ENCODE data around the gene PRR18.

DNA sequence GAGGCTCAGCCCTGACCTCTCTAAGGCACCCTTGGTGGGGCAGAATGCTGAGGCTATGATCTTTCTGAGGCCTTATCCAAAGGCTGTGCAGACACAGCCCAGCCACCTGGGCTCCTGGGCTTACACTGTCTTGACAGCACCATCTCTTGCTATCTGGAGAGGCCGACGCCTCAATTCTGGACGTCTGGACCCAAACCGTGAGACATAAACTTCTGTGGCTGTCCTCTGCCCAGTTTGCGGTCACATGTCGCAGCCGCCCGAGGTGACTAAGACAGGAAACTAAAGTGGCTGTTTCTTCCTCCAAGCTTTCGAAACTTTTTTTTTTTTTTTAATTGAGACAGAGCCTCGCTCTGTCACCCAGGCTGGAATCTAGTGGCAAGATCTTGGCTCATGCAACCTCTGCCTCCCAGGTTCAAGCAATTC lies 49.3 kb downstream of the PRR18 start:
- TF ChIP-seq SMAD3 (CRISPR knock-in tag; conservative IDR thresholded peaks at IDR 0.05), result no peak
- no peak for TF ChIP-seq PHF20 (IDR thresholded peaks at IDR 0.05; ENCODE audit: partially characterized antibody)
- TF ChIP-seq CREM (IDR thresholded peaks at IDR 0.05; ENCODE audit: low read depth), result no peak
- TF ChIP-seq E2F8 (IDR thresholded peaks at IDR 0.05; ENCODE audit: low read depth, partially characterized antibody), result no peak
- no peak for TF ChIP-seq CHD1 (IDR thresholded peaks at IDR 0.05; ENCODE audit: low read length)
- no peak for TF ChIP-seq ARNT (IDR thresholded peaks at IDR 0.05)
- TF ChIP-seq POLR2A (conservative IDR thresholded peaks at IDR 0.05), result no peak

Measured in K562 (cell line).